Dendritic cell treated with granulocyte-macrophage colony-stimulating factor and Interleukin-4, amounts not matched to agents 40 ng/mL and 50 ng/mL, for 4 days (primary cell): Measurements from ENCODE around the gene KDM4C.
"Not testable (repeated sequence)": the region's sequence is repeated elsewhere in the genome, so short reads cannot be mapped to it uniquely, and the experiment has no call there.

ENCODE experiments used
- H3K27ac Mint-ChIP-seq: one replicate; pipeline ENCODE4 v1.8.0; 2022; ENCODE audit warnings: mild to moderate bottlenecking, mixed read lengths
- H3K27me3 Mint-ChIP-seq: one replicate; pipeline ENCODE4 v1.8.0; 2022; ENCODE audit warnings: mild to moderate bottlenecking, mixed read lengths
- H3K36me3 Mint-ChIP-seq: one replicate; pipeline ENCODE4 v1.8.0; 2022; ENCODE audit warnings: low read depth, mixed read lengths
- H3K4me1 Mint-ChIP-seq: one replicate; pipeline ENCODE4 v1.8.0; 2022; ENCODE audit warnings: low read depth, mixed read lengths
- H3K4me3 Mint-ChIP-seq: one replicate; pipeline ENCODE4 v1.8.0; 2022; ENCODE audit warnings: mild to moderate bottlenecking, moderate library complexity, mixed read lengths
- H3K9me3 Mint-ChIP-seq: one replicate; pipeline ENCODE4 v1.8.0; 2022; ENCODE audit warnings: mixed read lengths
- intact Hi-C: fragments of 100-400 bp; cut with micrococcal nuclease; formaldehyde crosslinking; loops from one replicate; pipeline ENCODE4 v1.15.0; 2022

Gene KDM4C

DNA sequence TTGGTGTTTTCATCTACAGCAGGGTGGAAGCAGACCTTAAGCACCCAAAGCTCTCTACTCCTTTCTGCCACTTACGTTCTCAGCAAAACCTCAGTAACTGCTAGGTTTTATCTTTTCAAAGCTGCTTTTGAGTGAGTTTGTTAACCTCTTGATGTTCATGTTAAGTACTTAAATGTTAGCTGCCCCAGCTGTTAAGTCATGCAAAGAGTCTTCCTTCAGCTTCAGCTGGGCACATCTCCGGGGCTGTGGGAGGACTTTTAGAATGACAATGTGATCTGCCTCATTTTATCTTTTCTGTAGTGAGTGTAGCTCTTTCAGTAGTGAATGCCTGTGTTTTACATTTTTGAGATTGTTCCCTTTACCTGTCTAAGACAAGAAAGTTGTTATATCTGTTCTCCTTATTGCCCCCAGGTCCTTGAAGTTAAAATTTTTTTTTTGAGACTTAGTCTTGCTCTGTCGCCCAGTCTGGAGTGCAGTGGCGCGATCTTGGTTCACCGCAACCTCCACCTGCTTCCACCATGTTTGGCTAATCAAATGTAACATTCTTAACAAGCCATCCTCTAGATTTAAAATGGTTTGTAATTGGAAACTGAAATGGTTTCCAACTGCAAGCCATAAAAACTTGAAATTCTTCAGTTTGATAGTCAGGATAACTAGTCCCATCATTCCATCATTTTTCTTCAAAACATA lies 19.6 kb downstream of the KDM4C start:
- intact Hi-C loops, result no loop called here
- Mint-ChIP-seq H3K27ac (no peak overlapping the region), H3K27me3 (no peaks in the 10 kb centered on the region), H3K4me1 (peaks cover 21% of the 10 kb centered on the region), H3K9me3 (no peaks in the 10 kb centered on the region), H3K4me3 (no peak overlapping the region), H3K36me3 (no peaks in the 10 kb centered on the region)

DNA sequence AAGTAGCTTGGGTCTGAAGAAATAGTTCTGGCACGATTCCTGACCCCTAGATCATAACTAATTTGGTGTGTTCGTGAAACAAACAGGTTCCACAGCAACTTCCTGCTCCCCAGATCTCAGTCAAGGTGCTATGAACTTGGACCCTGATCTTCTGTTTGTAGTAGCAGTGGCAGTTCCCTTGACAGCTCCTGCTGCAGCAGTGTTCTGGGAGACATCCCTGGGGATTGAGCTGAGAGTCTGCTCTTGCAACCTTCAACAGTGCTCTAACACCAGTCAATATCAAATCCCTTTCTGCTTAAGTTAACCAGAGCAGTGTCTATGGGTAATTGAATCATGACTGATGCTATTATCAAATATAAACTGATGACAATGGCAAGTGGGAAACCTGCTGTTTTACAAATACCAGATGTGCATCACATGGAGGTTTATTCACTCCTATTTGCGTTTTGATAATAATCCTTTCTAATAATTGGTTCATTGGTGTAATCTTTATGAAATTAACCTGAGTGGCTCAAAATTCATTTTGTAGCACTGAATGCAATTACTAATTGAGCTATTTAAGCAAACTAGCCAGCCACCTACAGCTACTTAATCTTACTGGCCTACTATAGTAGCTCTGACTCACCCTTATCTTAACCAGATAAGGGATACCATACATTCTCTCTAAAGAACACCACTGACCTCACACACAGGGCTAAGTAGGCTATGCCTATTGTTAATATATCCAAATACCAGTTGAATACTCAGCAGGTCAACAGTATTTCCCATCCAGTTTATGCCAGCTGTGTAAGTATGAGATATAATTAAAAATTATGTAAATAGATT lies 21.9 kb downstream of the KDM4C start:
- Mint-ChIP-seq H3K27me3 (no peaks in the 10 kb centered on the region), H3K4me3 (no peak overlapping the region), H3K4me1 (peaks cover 41% of the 10 kb centered on the region), H3K9me3 (no peaks in the 10 kb centered on the region), H3K36me3 (no peaks in the 10 kb centered on the region), H3K27ac (no peak overlapping the region)
- intact Hi-C loops, result no loop called here

DNA sequence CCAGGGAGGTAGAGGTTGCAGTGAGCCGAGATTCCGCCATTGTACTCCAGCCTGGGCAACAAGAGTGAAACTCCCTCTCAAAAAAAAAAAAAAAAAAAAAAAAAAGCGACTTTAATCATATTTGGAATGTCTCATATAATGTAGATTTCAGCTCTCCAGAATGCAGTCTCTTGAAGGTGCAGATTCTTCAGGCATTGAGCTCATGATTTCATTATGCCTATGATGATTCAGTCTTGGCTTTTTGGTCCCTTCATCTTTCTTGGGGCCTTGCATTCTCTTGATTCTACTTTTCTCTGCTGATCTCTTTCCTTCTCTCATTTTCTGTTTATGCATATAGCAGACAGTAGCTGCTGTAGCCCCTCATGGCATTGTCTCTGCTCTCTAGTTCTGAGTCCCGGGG lies 22.9 kb downstream of the KDM4C start:
- Mint-ChIP-seq H3K9me3 (no peaks in the 10 kb centered on the region), H3K4me1 (peaks cover 41% of the 10 kb centered on the region), H3K27me3 (no peaks in the 10 kb centered on the region), H3K27ac (no peak overlapping the region), H3K36me3 (no peaks in the 10 kb centered on the region), H3K4me3 (no peak overlapping the region)
- intact Hi-C loops, result no loop called here

DNA sequence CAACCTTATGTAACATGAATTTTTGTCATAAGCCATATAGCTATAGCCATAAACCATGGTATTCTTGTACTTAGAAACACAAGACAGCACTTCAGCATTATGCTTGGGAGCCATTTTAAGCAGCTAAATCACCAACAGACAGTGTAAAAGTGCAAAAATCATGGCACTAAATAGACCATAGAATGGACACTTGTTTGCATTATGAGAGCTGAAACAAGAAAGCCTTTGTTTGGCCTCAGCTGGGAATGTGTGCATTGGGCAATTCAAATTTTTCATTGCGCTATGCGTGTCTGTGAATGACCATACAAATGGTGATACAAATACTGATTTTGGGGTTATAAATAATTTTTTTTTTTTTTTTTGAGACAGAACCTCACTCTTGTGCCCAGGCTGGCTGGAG lies 23.7 kb downstream of the KDM4C start:
- Mint-ChIP-seq H3K27ac (no peak overlapping the region), H3K4me1 (peaks cover 41% of the 10 kb centered on the region), H3K27me3 (no peaks in the 10 kb centered on the region), H3K9me3 (no peaks in the 10 kb centered on the region), H3K36me3 (no peaks in the 10 kb centered on the region), H3K4me3 (no peak overlapping the region)
- intact Hi-C loops, result no loop called here

DNA sequence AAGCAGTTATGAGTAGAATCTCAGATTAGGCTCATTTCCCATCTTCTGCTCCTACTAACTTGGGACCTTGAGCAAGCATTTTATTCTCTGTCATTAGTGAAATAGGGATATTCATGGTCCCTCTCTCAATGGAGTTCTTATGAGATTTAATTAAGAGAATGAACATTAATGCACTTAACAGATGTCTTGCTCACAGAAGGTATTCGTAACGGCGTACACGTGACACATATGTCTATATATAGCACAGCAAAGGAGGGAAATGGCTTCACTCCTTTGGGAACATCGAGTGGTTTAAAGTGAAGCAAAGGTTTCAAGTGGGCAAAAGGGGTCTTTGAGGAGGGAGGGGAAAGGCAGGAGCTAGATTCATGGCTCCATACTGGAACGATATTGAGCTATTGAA lies 24.6 kb downstream of the KDM4C start:
- H3K36me3 Mint-ChIP-seq, result no peaks in the 10 kb centered on the region
- no peak overlapping the region for H3K27ac Mint-ChIP-seq
- no peak overlapping the region for H3K4me3 Mint-ChIP-seq
- H3K9me3 Mint-ChIP-seq, result no peaks in the 10 kb centered on the region
- peaks cover 41% of the 10 kb centered on the region for H3K4me1 Mint-ChIP-seq
- H3K27me3 Mint-ChIP-seq, result no peaks in the 10 kb centered on the region
- intact Hi-C loops, result no loop called here

DNA sequence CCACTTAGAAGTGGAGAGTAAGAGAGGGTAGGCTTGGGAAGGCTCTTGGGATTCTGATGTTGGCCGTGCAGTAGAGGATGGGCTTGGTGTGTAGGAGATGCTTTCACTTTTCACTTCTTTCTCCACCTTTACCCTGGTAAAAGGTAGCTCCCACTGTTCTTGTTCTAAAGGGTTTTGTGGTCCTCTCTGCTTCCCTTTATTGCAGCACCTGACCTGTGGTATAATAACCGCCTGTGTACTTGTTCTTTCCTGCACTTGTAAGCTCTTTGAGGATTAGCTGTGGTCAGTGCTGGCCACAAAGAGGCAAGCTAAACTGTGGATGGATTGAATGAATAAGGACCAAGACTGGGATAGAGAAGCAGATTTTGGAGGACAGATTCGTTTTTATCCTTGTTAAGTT lies 25.2 kb downstream of the KDM4C start:
- H3K27ac Mint-ChIP-seq, result no peak overlapping the region
- H3K4me3 Mint-ChIP-seq, result no peak overlapping the region
- peaks cover 46% of the 10 kb centered on the region for H3K4me1 Mint-ChIP-seq
- no peaks in the 10 kb centered on the region for H3K27me3 Mint-ChIP-seq
- no peaks in the 10 kb centered on the region for H3K9me3 Mint-ChIP-seq
- no peaks in the 10 kb centered on the region for H3K36me3 Mint-ChIP-seq
- intact Hi-C loops, result no loop called here

GRCh38 chr9:6783753-6784152 lies 26.0 kb downstream of the KDM4C start:
- H3K4me1 Mint-ChIP-seq, result peaks cover 53% of the 10 kb centered on the region
- no peak overlapping the region for H3K4me3 Mint-ChIP-seq
- no peaks in the 10 kb centered on the region for H3K27me3 Mint-ChIP-seq
- no peaks in the 10 kb centered on the region for H3K9me3 Mint-ChIP-seq
- no peak overlapping the region for H3K27ac Mint-ChIP-seq
- no peaks in the 10 kb centered on the region for H3K36me3 Mint-ChIP-seq
- intact Hi-C loops, result no loop called here

DNA sequence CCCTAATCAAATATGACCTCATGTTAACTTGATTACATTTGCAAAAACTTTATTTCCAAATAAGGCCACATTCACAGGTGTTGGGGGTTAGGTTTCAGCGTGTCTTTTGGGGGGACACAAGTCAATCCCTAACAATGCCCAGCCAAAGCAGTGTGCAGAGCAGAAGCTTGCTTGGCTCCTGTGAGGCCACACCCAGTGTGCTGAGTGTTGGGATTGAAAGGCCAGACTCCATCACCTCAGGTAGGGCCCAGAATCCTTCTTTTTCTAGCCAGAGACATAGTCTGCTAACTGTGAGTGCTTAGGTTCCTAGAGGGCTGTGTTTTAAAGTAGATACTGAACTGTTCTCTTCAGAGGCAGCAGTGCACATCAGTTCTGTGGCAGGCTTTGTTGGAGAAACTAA lies 27.9 kb downstream of the KDM4C start:
- H3K27me3 Mint-ChIP-seq, result no peaks in the 10 kb centered on the region
- H3K4me1 Mint-ChIP-seq, result peaks cover 54% of the 10 kb centered on the region
- H3K36me3 Mint-ChIP-seq, result no peaks in the 10 kb centered on the region
- no peak overlapping the region for H3K27ac Mint-ChIP-seq
- intact Hi-C loops, result no loop called here
- H3K4me3 Mint-ChIP-seq, result no peak overlapping the region
- no peaks in the 10 kb centered on the region for H3K9me3 Mint-ChIP-seq

DNA sequence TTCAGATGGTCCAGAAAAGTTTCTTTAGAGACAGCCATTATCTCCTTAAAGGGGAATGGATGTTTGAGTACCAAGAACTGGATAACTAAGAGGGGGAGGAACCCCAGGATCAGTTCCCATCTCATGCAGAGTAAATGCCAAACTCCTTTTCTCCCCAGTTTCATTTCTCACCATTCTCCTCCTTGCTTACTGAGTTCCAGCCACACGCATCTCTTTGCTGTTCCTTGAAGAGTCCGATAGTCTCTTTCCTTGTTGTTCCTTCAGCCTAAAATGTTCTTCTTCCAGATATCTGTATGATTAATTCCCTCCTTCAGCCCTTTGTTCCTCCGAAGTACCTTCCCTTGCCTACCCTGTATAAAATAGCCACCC lies 30.0 kb downstream of the KDM4C start:
- no peak overlapping the region for H3K27ac Mint-ChIP-seq
- no peak overlapping the region for H3K4me3 Mint-ChIP-seq
- H3K9me3 Mint-ChIP-seq, result no peaks in the 10 kb centered on the region
- intact Hi-C loops, result no loop called here
- peaks cover 39% of the 10 kb centered on the region for H3K4me1 Mint-ChIP-seq
- no peaks in the 10 kb centered on the region for H3K27me3 Mint-ChIP-seq
- peaks cover 5% of the 10 kb centered on the region for H3K36me3 Mint-ChIP-seq

- Mint-ChIP-seq H3K9me3 (no peaks in the 10 kb centered on the region), H3K36me3 (peaks cover 11% of the 10 kb centered on the region), H3K27ac (no peak overlapping the region), H3K27me3 (no peaks in the 10 kb centered on the region), H3K4me1 (peaks cover 33% of the 10 kb centered on the region), H3K4me3 (no peak overlapping the region)
- intact Hi-C loops, result no loop called here
Observed at GRCh38 chr9:6788162-6789016, 30.6 kb downstream of the KDM4C start.

DNA sequence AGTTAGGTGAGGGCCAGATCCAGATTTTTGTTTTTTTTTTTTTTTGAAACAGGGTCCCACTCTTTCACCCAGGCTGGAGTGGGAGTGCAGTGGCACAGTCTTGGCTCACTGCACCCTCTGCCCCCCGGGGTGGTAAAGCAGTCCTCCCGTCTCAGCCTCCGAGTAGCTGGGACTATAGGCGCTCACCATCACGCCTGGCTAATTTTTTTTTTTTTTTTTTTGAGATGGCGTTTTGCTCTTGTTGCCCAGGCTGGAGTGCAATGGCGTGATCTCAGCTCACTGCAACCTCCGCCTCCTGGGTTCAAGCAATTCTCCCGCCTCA lies 31.2 kb downstream of the KDM4C start:
- H3K36me3 Mint-ChIP-seq, result peaks cover 17% of the 10 kb centered on the region
- H3K27me3 Mint-ChIP-seq, H3K27ac Mint-ChIP-seq, intact Hi-C loops, H3K4me3 Mint-ChIP-seq, H3K9me3 Mint-ChIP-seq: not testable (repeated sequence)
- peaks cover 27% of the 10 kb centered on the region for H3K4me1 Mint-ChIP-seq

- peaks cover 14% of the 10 kb centered on the region for H3K4me1 Mint-ChIP-seq
- intact Hi-C loops, result no loop called here
- H3K27ac Mint-ChIP-seq, result no peak overlapping the region
- H3K36me3 Mint-ChIP-seq, result peaks cover 31% of the 10 kb centered on the region
- H3K27me3 Mint-ChIP-seq, result no peaks in the 10 kb centered on the region
- no peak overlapping the region for H3K4me3 Mint-ChIP-seq
- no peaks in the 10 kb centered on the region for H3K9me3 Mint-ChIP-seq
Observed at GRCh38 chr9:6790866-6791265, 33.1 kb downstream of the KDM4C start.

- Mint-ChIP-seq H3K9me3 (no peaks in the 10 kb centered on the region), H3K4me3 (no peak overlapping the region), H3K4me1 (peaks cover 7% of the 10 kb centered on the region)
Observed at GRCh38 chr9:6793203-6793602, 35.4 kb downstream of the KDM4C start.

DNA sequence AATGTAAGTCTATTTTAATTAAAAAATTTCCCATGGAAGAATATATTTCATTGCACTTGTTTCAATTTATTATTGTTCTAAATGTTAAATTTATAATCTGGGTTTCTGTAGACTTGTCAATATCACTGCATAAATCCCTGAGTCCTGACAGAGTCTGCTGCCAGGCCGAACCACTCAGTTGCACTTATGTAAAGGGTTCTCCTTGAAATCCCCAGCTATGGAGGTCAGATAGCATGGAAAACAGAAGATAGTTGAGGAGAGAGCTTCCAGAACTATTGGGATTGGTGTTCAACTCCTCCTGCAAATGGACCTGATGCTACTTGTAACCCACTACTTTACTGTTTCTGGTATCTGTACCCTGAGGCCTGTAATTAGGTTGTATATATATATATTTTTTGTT lies 37.2 kb downstream of the KDM4C start:
- H3K36me3 Mint-ChIP-seq, result peaks cover 61% of the 10 kb centered on the region
- no peaks in the 10 kb centered on the region for H3K4me1 Mint-ChIP-seq
- H3K4me3 Mint-ChIP-seq, result no peak overlapping the region
- intact Hi-C loops, result no loop called here
- H3K9me3 Mint-ChIP-seq, result no peaks in the 10 kb centered on the region
- H3K27me3 Mint-ChIP-seq, result no peaks in the 10 kb centered on the region
- H3K27ac Mint-ChIP-seq, result no peak overlapping the region

More at GRCh38 chr9:6793203-6793602, 35.4 kb downstream of the KDM4C start:
- Mint-ChIP-seq H3K36me3 (peaks cover 47% of the 10 kb centered on the region), H3K27ac (no peak overlapping the region), H3K27me3 (no peaks in the 10 kb centered on the region)
- intact Hi-C loops, result no loop called here
